Measurements from ENCODE around the gene NRL. TPM values are rescaled to one million over a fixed set of nuclear protein-coding genes. Genes with fewer than 3 reads are reported as not detected.
A peak's percentile ranks its signal among the peaks of the same experiment; 100 is the strongest.

NRL gene
- total RNA-seq, 1 donor from 2014 or later: 0.48 TPM

GRCh38 chr14:24052656-24053547, 61.8 kb downstream of the NRL start:
- H3K9me3 Mint-ChIP-seq (ENCODE audit: unreplicated experiment): peaks cover 2% of the 10 kb centered on the region
- no peaks in the 10 kb centered on the region for H3K4me1 ChIP-seq (ENCODE audit: insufficient read depth, low read length)
- H3K27me3 Mint-ChIP-seq (ENCODE audit: low read depth, unreplicated experiment): peaks cover 72% of the 10 kb centered on the region
- no peak overlapping the region for H3K9ac ChIP-seq (ENCODE audit: low read length)
- no peak overlapping the region for H2AFZ ChIP-seq (ENCODE audit: low read depth, low read length)
- DNase-seq (ENCODE audit: low read depth): no peak
- peaks cover 2% of the 10 kb centered on the region for H3K4me1 Mint-ChIP-seq (ENCODE audit: low read depth, unreplicated experiment)
- FAIRE-seq: no peak
- H3K9me3 ChIP-seq (ENCODE audit: insufficient read depth, low read depth, low read length): no peaks in the 10 kb centered on the region
- H3K27ac Mint-ChIP-seq (ENCODE audit: unreplicated experiment): peak overlapping the region; percentile 45
- TF ChIP-seq EZH2 (IDR thresholded peaks at IDR 0.05; ENCODE audit: insufficient read depth, low read length): no peak
- TF ChIP-seq, protein P1, sequence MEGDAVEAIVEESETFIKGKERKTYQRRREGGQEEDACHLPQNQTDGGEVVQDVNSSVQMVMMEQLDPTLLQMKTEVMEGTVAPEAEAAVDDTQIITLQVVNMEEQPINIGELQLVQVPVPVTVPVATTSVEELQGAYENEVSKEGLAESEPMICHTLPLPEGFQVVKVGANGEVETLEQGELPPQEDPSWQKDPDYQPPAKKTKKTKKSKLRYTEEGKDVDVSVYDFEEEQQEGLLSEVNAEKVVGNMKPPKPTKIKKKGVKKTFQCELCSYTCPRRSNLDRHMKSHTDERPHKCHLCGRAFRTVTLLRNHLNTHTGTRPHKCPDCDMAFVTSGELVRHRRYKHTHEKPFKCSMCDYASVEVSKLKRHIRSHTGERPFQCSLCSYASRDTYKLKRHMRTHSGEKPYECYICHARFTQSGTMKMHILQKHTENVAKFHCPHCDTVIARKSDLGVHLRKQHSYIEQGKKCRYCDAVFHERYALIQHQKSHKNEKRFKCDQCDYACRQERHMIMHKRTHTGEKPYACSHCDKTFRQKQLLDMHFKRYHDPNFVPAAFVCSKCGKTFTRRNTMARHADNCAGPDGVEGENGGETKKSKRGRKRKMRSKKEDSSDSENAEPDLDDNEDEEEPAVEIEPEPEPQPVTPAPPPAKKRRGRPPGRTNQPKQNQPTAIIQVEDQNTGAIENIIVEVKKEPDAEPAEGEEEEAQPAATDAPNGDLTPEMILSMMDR (IDR thresholded peaks at IDR 0.05; ENCODE audit: insufficient read depth, low read depth, low read length): no peak
- no peaks in the 10 kb centered on the region for H3K79me2 ChIP-seq (ENCODE audit: insufficient read depth, low read length)
- peaks cover 19% of the 10 kb centered on the region for H3K27me3 ChIP-seq (ENCODE audit: insufficient read depth, low read length)
- no peaks in the 10 kb centered on the region for H3K36me3 Mint-ChIP-seq (ENCODE audit: low read depth, unreplicated experiment)
- no peak overlapping the region for H3K27ac ChIP-seq (ENCODE audit: low read depth, low read length)
- no peak overlapping the region for H3K4me3 ChIP-seq (ENCODE audit: insufficient read depth, low read depth, low read length)
- no peaks in the 10 kb centered on the region for H3K36me3 ChIP-seq (ENCODE audit: insufficient read depth, low read length)
- peaks cover 4% of the 10 kb centered on the region for H4K20me1 ChIP-seq (ENCODE audit: insufficient read depth, low read length)
- peak overlapping the region; percentile 83 for H3K4me3 Mint-ChIP-seq (ENCODE audit: unreplicated experiment)
- H3K4me2 ChIP-seq (ENCODE audit: low read length): peak overlapping the region; percentile 99

DNA sequence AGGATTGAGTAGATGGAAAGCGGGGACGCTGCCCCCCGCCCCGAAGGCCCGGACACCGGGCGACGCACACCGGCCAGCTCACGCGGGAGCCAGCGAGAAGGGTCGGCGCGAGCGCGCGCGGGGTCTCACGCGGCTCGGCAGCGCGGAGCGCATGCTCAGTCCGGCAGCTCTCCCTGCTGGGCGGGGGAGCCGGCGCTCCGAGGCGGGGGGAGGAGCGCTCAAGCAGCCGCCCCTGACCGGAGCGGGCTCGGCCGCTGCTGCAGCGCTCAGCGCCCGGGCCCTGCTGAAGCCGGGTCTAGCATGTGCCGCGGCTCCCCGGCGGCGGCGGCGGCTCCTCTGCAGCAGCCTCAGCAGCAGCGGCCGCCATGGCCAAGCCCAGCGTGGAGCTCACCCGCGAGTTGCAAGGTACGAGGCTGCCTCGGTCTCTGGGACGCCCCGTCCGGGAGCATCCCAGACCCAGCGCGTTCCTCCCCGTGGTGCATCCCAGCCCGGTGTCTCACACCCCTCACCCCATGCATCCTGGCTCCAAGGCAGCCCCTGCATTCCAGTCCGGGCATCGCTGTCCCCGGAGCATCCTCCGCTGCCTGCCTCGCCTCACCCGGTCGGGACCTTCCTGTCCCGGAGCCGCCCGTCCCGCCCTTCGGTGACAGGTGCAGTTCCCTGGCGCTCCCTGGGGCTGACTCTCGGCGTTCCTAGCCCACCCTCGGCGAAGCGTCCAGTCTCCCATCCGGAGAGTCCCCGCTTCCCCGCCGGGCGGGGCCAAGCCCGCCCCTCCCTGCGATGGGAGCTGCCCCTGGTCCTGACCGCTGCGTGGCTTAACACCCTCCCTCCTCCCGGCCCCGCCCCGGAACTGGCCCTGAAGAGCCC, 62.7 kb downstream of the NRL start, which contains the start of gene CARMIL3:
Gene CARMIL3 (plus strand): TSS at position 221 of the 867 bp plus-strand sequence. CDS start 145 bp downstream, at position 366.
- peak; percentile 18 for DNase-seq (ENCODE audit: low read depth)
- no peaks in the 10 kb centered on the region for H3K36me3 ChIP-seq (ENCODE audit: insufficient read depth, low read length)
- H3K9me3 Mint-ChIP-seq (ENCODE audit: unreplicated experiment): peaks cover 2% of the 10 kb centered on the region
- no peak for TF ChIP-seq EZH2 (IDR thresholded peaks at IDR 0.05; ENCODE audit: insufficient read depth, low read length)
- TF ChIP-seq, protein P1 (IDR thresholded peaks at IDR 0.05; ENCODE audit: insufficient read depth, low read depth, low read length): no peak
- H3K36me3 Mint-ChIP-seq (ENCODE audit: low read depth, unreplicated experiment): no peaks in the 10 kb centered on the region
- peaks cover 2% of the 10 kb centered on the region for H3K4me1 Mint-ChIP-seq (ENCODE audit: low read depth, unreplicated experiment)
- peak within 1 kb of the TSS; percentile 99 for H3K4me2 ChIP-seq (ENCODE audit: low read length)
- H3K9ac ChIP-seq (ENCODE audit: low read length): peak within 1 kb of the TSS; percentile 74
- H3K79me2 ChIP-seq (ENCODE audit: insufficient read depth, low read length): no peaks in the 10 kb centered on the region
- H3K27me3 ChIP-seq (ENCODE audit: insufficient read depth, low read length): peaks cover 21% of the 10 kb centered on the region
- peak within 1 kb of the TSS; percentile 91 for H2AFZ ChIP-seq (ENCODE audit: low read depth, low read length)
- peak within 1 kb of the TSS; percentile 58 for H3K4me3 ChIP-seq (ENCODE audit: insufficient read depth, low read depth, low read length)
- no peak within 1 kb of the TSS for H3K27ac ChIP-seq (ENCODE audit: low read depth, low read length)
- peak within 1 kb of the TSS; percentile 83 for H3K4me3 Mint-ChIP-seq (ENCODE audit: unreplicated experiment)
- no peaks in the 10 kb centered on the region for H3K9me3 ChIP-seq (ENCODE audit: insufficient read depth, low read depth, low read length)
- H3K27me3 Mint-ChIP-seq (ENCODE audit: low read depth, unreplicated experiment): peaks cover 67% of the 10 kb centered on the region
- H4K20me1 ChIP-seq (ENCODE audit: insufficient read depth, low read length): peaks cover 4% of the 10 kb centered on the region
- no peaks in the 10 kb centered on the region for H3K4me1 ChIP-seq (ENCODE audit: insufficient read depth, low read length)
- no peak for FAIRE-seq
- no peak within 1 kb of the TSS for H3K27ac Mint-ChIP-seq (ENCODE audit: unreplicated experiment)
